Measurements from ENCODE around the gene ZNF283. TPM values are rescaled to one million over a fixed set of nuclear protein-coding genes. Genes with fewer than 3 reads are reported as not detected.
"Not testable (repeated sequence)": the region's sequence is repeated elsewhere in the genome, so short reads cannot be mapped to it uniquely, and the experiment has no call there.

The ZNF283 gene
- total and polyA plus RNA-seq, 2 donors (not counting 1 experiment from before 2014, with no cell fraction given) = 2.1 to 20.8 TPM

GRCh38 chr19:43820884-43821215 is 6.3 kb upstream of the ZNF283 start:
- Histone ChIP-seq H4K20me1 (ENCODE audit: control insufficient read depth, insufficient read depth, low read length, poor library complexity, severe bottlenecking) (no peaks in the 10 kb centered on the region), H3K4me2 (replicated peaks; ENCODE audit: low read depth, low read length, poor library complexity, severe bottlenecking) (peak overlapping the region; percentile 75), H3K9ac (ENCODE audit: low read length) (peak overlapping the region; percentile 61), H3K27me3 (replicated peaks in 1 of 4; ENCODE audit: control extremely low read depth in 1 of 4, control insufficient read depth in 3 of 4, insufficient read depth in 4 of 4, low read length in 3 of 4) (peaks cover 0 to 24% (median 20%) of the 10 kb centered on the region in 4 experiments), H3K79me2 (ENCODE audit: control insufficient read depth, insufficient read depth, low read length) (no peaks in the 10 kb centered on the region), H3K36me3 (replicated peaks in 1 of 2; ENCODE audit: control extremely low read depth in 1 of 2, control insufficient read depth in 1 of 2, extremely low read depth in 1 of 2, insufficient read depth in 2 of 2, low read length in 1 of 2) (no peaks in the 10 kb centered on the region), H3K27ac (ENCODE audit: low read length in 2 of 2) (no peak overlapping the region), H3K4me1 (ENCODE audit: control insufficient read depth in 2 of 2, insufficient read depth in 2 of 2, low read length in 2 of 2) (peaks cover 9 to 12% of the 10 kb centered on the region in 2 donors), H2AFZ (ENCODE audit: insufficient read depth, low read depth, low read length, poor library complexity, severe bottlenecking) (peak overlapping the region; percentile 81), H3K4me3 (ENCODE audit: control extremely low read depth in 1 of 5, extremely low read depth in 1 of 5, insufficient read depth in 1 of 5, low read depth in 2 of 5, low read length in 4 of 5) (peak overlapping the region in 4 of 5 experiments; percentile 17 to 63 (median 42)), H3K9me3 (ENCODE audit: control extremely low read depth in 1 of 3, control insufficient read depth in 2 of 3, insufficient read depth in 1 of 3, low read length in 2 of 3) (peaks cover 0 to 7% (median 1%) of the 10 kb centered on the region in 3 donors)
- TF ChIP-seq EZH2 (IDR thresholded peaks at IDR 0.05; ENCODE audit: borderline replicate concordance, insufficient read depth, low read depth, low read length, poor library complexity, severe bottlenecking) (no peak), CTCF (IDR thresholded peaks at IDR 0.05) (no peak)
- H3K27me3 Mint-ChIP-seq = peaks cover 51% of the 10 kb centered on the region
- DNase-seq (no peak), ATAC-seq (ENCODE audit: low read depth) (no peak)
- peak overlapping the region; percentile 83 for H3K4me3 Mint-ChIP-seq
- peaks cover 5% of the 10 kb centered on the region for H3K9me3 Mint-ChIP-seq (ENCODE audit: insufficient read depth)
- intact Hi-C loops (cut with micrococcal nuclease) = loop anchor here (10.0 kb wide), 1 partner anchor 254 kb away; the partner anchor contains the start of gene ZNF284
- H3K27ac Mint-ChIP-seq = no peak overlapping the region
- no CpG with 5 or more reads among the region's 5 CpGs for WGBS (ENCODE audit: insufficient coverage)
- H3K4me1 Mint-ChIP-seq = peaks cover 10% of the 10 kb centered on the region
- ChIA-PET CTCF (interaction anchor here (1.3 to 1.7 kb wide), 3 partner anchors 9 to 76 kb away, joined by 3 to 6 read pairs (median 3); no protein-coding TSS in a partner anchor), POLR2A (no interaction called here)

- H3K4me1 ChIP-seq (ENCODE audit: control insufficient read depth in 2 of 2, insufficient read depth in 2 of 2, low read length in 2 of 2) = peaks cover 19 to 24% of the 10 kb centered on the region in 2 donors
- POLR2A ChIA-PET; H3K9me3 Mint-ChIP-seq (ENCODE audit: insufficient read depth); H2AFZ ChIP-seq (ENCODE audit: insufficient read depth, low read depth, low read length, poor library complexity, severe bottlenecking); H3K27ac Mint-ChIP-seq; H3K27ac ChIP-seq (ENCODE audit: low read length in 2 of 2); H3K9ac ChIP-seq (ENCODE audit: low read length); CTCF ChIA-PET; ATAC-seq (ENCODE audit: low read depth); H3K4me3 Mint-ChIP-seq; H3K4me2 ChIP-seq (replicated peaks; ENCODE audit: low read depth, low read length, poor library complexity, severe bottlenecking); H3K36me3 ChIP-seq (replicated peaks in 1 of 2; ENCODE audit: control extremely low read depth in 1 of 2, control insufficient read depth in 1 of 2, extremely low read depth in 1 of 2, insufficient read depth in 2 of 2, low read length in 1 of 2); H4K20me1 ChIP-seq (ENCODE audit: control insufficient read depth, insufficient read depth, low read length, poor library complexity, severe bottlenecking); H3K4me3 ChIP-seq (ENCODE audit: control extremely low read depth in 1 of 5, extremely low read depth in 1 of 5, insufficient read depth in 1 of 5, low read depth in 2 of 5, low read length in 4 of 5); H3K9me3 ChIP-seq (ENCODE audit: control extremely low read depth in 1 of 3, control insufficient read depth in 2 of 3, insufficient read depth in 1 of 3, low read length in 2 of 3); H3K79me2 ChIP-seq (ENCODE audit: control insufficient read depth, insufficient read depth, low read length); DNase-seq: not testable (repeated sequence)
- WGBS (ENCODE audit: insufficient coverage) = 80% methylated on average over 1 of the region's 3 CpGs
- H3K27me3 Mint-ChIP-seq = peaks cover 34% of the 10 kb centered on the region
- peaks cover 27% of the 10 kb centered on the region for H3K4me1 Mint-ChIP-seq
- intact Hi-C loops (cut with micrococcal nuclease) = loop anchor here (10.0 kb wide), 1 partner anchor 251 kb away; the partner anchor contains the start of gene ZNF284
- H3K27me3 ChIP-seq (replicated peaks in 1 of 4; ENCODE audit: control extremely low read depth in 1 of 4, control insufficient read depth in 3 of 4, insufficient read depth in 4 of 4, low read length in 3 of 4) = peaks cover 0 to 21% (median 18%) of the 10 kb centered on the region in 4 experiments
Measured at GRCh38 chr19:43823856-43824255, 3.3 kb upstream of the ZNF283 start.

- H3K27ac Mint-ChIP-seq; ATAC-seq (ENCODE audit: low read depth); H3K4me2 ChIP-seq (replicated peaks; ENCODE audit: low read depth, low read length, poor library complexity, severe bottlenecking); H4K20me1 ChIP-seq (ENCODE audit: control insufficient read depth, insufficient read depth, low read length, poor library complexity, severe bottlenecking); H3K9ac ChIP-seq (ENCODE audit: low read length); H2AFZ ChIP-seq (ENCODE audit: insufficient read depth, low read depth, low read length, poor library complexity, severe bottlenecking); H3K9me3 ChIP-seq (ENCODE audit: control extremely low read depth in 1 of 3, control insufficient read depth in 2 of 3, insufficient read depth in 1 of 3, low read length in 2 of 3); POLR2A ChIA-PET; DNase-seq; H3K4me3 ChIP-seq (ENCODE audit: control extremely low read depth in 1 of 5, extremely low read depth in 1 of 5, insufficient read depth in 1 of 5, low read depth in 2 of 5, low read length in 4 of 5); H3K27ac ChIP-seq (ENCODE audit: low read length in 2 of 2); H3K36me3 ChIP-seq (replicated peaks in 1 of 2; ENCODE audit: control extremely low read depth in 1 of 2, control insufficient read depth in 1 of 2, extremely low read depth in 1 of 2, insufficient read depth in 2 of 2, low read length in 1 of 2); H3K9me3 Mint-ChIP-seq (ENCODE audit: insufficient read depth); H3K79me2 ChIP-seq (ENCODE audit: control insufficient read depth, insufficient read depth, low read length); H3K4me3 Mint-ChIP-seq; CTCF ChIA-PET: not testable (repeated sequence)
- Histone ChIP-seq H3K4me1 (ENCODE audit: control insufficient read depth in 2 of 2, insufficient read depth in 2 of 2, low read length in 2 of 2) (peaks cover 19 to 24% of the 10 kb centered on the region in 2 donors), H3K27me3 (replicated peaks in 1 of 4; ENCODE audit: control extremely low read depth in 1 of 4, control insufficient read depth in 3 of 4, insufficient read depth in 4 of 4, low read length in 3 of 4) (peaks cover 0 to 16% (median 12%) of the 10 kb centered on the region in 4 experiments)
- Mint-ChIP-seq H3K27me3 (peaks cover 30% of the 10 kb centered on the region), H3K4me1 (peaks cover 27% of the 10 kb centered on the region)
- 81% methylated on average over 3 of the region's 4 CpGs for WGBS (ENCODE audit: insufficient coverage)
- intact Hi-C loops (cut with micrococcal nuclease) = loop anchor here (10.0 kb wide), 1 partner anchor 250 kb away; the partner anchor contains the start of gene ZNF284
Measured at GRCh38 chr19:43824572-43824971, 2.5 kb upstream of the ZNF283 start.
